SK-N-SH (cell line): ENCODE measurements around the gene TMEM243. TPM values are rescaled to one million over a fixed set of nuclear protein-coding genes. Genes with fewer than 3 reads are reported as not detected.
A peak's percentile ranks its signal among the peaks of the same experiment; 100 is the strongest.

ENCODE experiments used
- CTCF ChIA-PET: fragments of 300-600, 350-600 bp; formaldehyde crosslinking; extraction: SDS; loops from one replicate; lab custom pipeline; 2021; lab: Yijun Ruan, JAX
- POLR2A ChIA-PET: fragments of 350-600 bp; sonication (Branson Sonifier 250); formaldehyde crosslinking; extraction: SDS; loops from one replicate; lab custom pipeline; 2020; ENCODE audit warnings: antibody characterized with exemption, inconsistent platforms; lab: Yijun Ruan, JAX
- DNase-seq: peaks from one replicate; pipeline ENCODE4 v3.0.0; 2012
- H2AFZ ChIP-seq: fragments of 200-600 bp; sonication (generic); 2 replicates; pipeline ENCODE4 v1.8.1; 2016; ENCODE audit warnings: antibody characterized with exemption, mild to moderate bottlenecking, low read depth
- H3F3A ChIP-seq: fragments of 200-600 bp; sonication (generic); replicated peaks from 2 replicates; pipeline ENCODE3; 2016; ENCODE audit warnings: antibody characterized with exemption, mild to moderate bottlenecking; ENCODE audit not compliant: insufficient read depth
- H3K27ac ChIP-seq, 2 experiments: fragments of 200-500 bp in 1 of 2; fragments of 200-600 bp in 1 of 2; sonication (Bioruptor generic) in 1 of 2; sonication (generic), shearing (Covaris generic) in 1 of 2; 2 replicates each; pipeline versions ENCODE4 v1.5.1 to v1.6.1; 2014 to 2016; ENCODE audit warnings: low read depth in 2 of 2, inconsistent platforms in 1 of 2, low read length in 1 of 2, mild to moderate bottlenecking in 1 of 2, mixed read lengths in 1 of 2
- H3K27me3 ChIP-seq: fragments of 200-600 bp; sonication (generic), shearing (Covaris generic); 2 replicates; pipeline ENCODE4 v1.6.1; 2016; ENCODE audit warnings: mixed run types; ENCODE audit not compliant: insufficient read depth
- H3K36me3 ChIP-seq, 2 experiments: fragments of 200-500 bp in 1 of 2; fragments of 200-600 bp in 1 of 2; sonication (Bioruptor generic) in 1 of 2; sonication (generic) in 1 of 2; replicated peaks in 1 of 2; 2 replicates each; pipeline versions ENCODE3 to v1.5.1; 2014 to 2016; ENCODE audit warnings: low read length in 1 of 2, mild to moderate bottlenecking in 1 of 2; ENCODE audit not compliant: insufficient read depth in 2 of 2, control insufficient read depth in 1 of 2
- H3K4me1 ChIP-seq, 2 experiments: fragments of 200-500 bp in 1 of 2; fragments of 200-600 bp in 1 of 2; sonication (Bioruptor generic) in 1 of 2; sonication (generic), shearing (Covaris generic) in 1 of 2; 2 replicates each; pipeline versions ENCODE4 v1.5.1 to v1.6.1; 2014 to 2016; ENCODE audit warnings: low read depth in 1 of 2, low read length in 1 of 2, mixed run types in 1 of 2; ENCODE audit not compliant: insufficient read depth in 2 of 2, control insufficient read depth in 1 of 2
- H3K4me2 ChIP-seq: fragments of 200-600 bp; sonication (generic), shearing (Covaris generic); 2 replicates; pipeline ENCODE4 v1.6.1; 2017; ENCODE audit warnings: mixed run types
- H3K4me3 ChIP-seq, 2 experiments: fragments of 200-500 bp in 1 of 2; fragments of 200-600 bp in 1 of 2; sonication (Bioruptor generic) in 1 of 2; sonication (generic), shearing (Covaris generic) in 1 of 2; 2 replicates each; pipeline versions ENCODE4 v1.5.1 to v1.8.1; 2014 to 2016; ENCODE audit warnings: low read depth in 2 of 2, inconsistent platforms in 1 of 2, low read length in 1 of 2, mild to moderate bottlenecking in 1 of 2, mixed read lengths in 1 of 2, moderate library complexity in 1 of 2
- H3K79me2 ChIP-seq: fragments of 200-600 bp; sonication (generic); 2 replicates; pipeline ENCODE4 v1.8.1; 2017; ENCODE audit warnings: mild to moderate bottlenecking; ENCODE audit not compliant: insufficient read depth
- H3K9ac ChIP-seq: fragments of 200-600 bp; sonication (generic); 2 replicates; pipeline ENCODE4 v1.6.1; 2017; ENCODE audit warnings: mixed run types
- H3K9me2 ChIP-seq: fragments of 200-600 bp; sonication (generic); 2 replicates; pipeline ENCODE4 v1.6.1; 2017; ENCODE audit warnings: mixed run types
- H3K9me3 ChIP-seq: fragments of 200-600 bp; sonication (generic); 2 replicates; pipeline ENCODE4 v1.6.1; 2017; ENCODE audit warnings: mixed run types, mild to moderate bottlenecking, moderate library complexity
- H4K20me1 ChIP-seq: fragments of 200-600 bp; sonication (generic); 2 replicates; pipeline ENCODE4 v1.6.1; 2017; ENCODE audit warnings: mild to moderate bottlenecking, mixed run types; ENCODE audit not compliant: insufficient read depth
- CTCF ChIP-seq: fragments of 200-600 bp; sonication (generic); IDR thresholded peaks from 2 replicates; pipeline ENCODE4 v1.6.1; 2017; ENCODE audit warnings: antibody characterized with exemption, mild to moderate bottlenecking, moderate library complexity
- FOSL2 ChIP-seq: IDR thresholded peaks from 2 replicates; pipeline ENCODE4 v1.4.0; 2012; ENCODE audit warnings: low read depth, mild to moderate bottlenecking, moderate library complexity, borderline replicate concordance
- FOXJ3 ChIP-seq: sonication (generic); formaldehyde crosslinking; IDR thresholded peaks from 2 replicates; pipeline ENCODE4 v1.5.1; 2020; ENCODE audit warnings: mild to moderate bottlenecking, missing genetic modification reagents
- FOXM1 ChIP-seq: IDR thresholded peaks from 2 replicates; pipeline ENCODE4 v1.4.0; 2012; ENCODE audit warnings: low read depth, mild to moderate bottlenecking
- GABPA ChIP-seq: IDR thresholded peaks from 2 replicates; pipeline ENCODE4 v1.4.0; 2012; ENCODE audit warnings: low read depth, mild to moderate bottlenecking
- GATA2 ChIP-seq: sonication (generic); formaldehyde crosslinking; IDR thresholded peaks from 2 replicates; pipeline ENCODE4 v1.5.0; 2020; ENCODE audit warnings: mild to moderate bottlenecking, missing genetic modification reagents
- JUND ChIP-seq: IDR thresholded peaks from 2 replicates; pipeline ENCODE4 v1.4.0; 2012
- MAX ChIP-seq: IDR thresholded peaks from 2 replicates; pipeline ENCODE4 v1.4.0; 2012; ENCODE audit warnings: low read depth
- MXI1 ChIP-seq: IDR thresholded peaks from 2 replicates; pipeline ENCODE4 v1.6.1; 2012; ENCODE audit warnings: mild to moderate bottlenecking, low read depth, low read length, improper control_type of control experiment
- PBX3 ChIP-seq: IDR thresholded peaks from 2 replicates; pipeline ENCODE4; 2012
- RAD21 ChIP-seq: IDR thresholded peaks from 2 replicates; pipeline ENCODE4 v1.6.1; 2012; ENCODE audit warnings: mild to moderate bottlenecking, low read length
- RXRA ChIP-seq: IDR thresholded peaks from 2 replicates; pipeline ENCODE4 v1.4.0; 2012; ENCODE audit warnings: low read depth, mild to moderate bottlenecking, borderline replicate concordance
- USF1 ChIP-seq: IDR thresholded peaks from 2 replicates; pipeline ENCODE4 v1.4.0; 2012; ENCODE audit warnings: low read depth, borderline replicate concordance
- YY1 ChIP-seq: IDR thresholded peaks from 2 replicates; pipeline ENCODE4 v1.4.0; 2012; ENCODE audit warnings: low read depth, mild to moderate bottlenecking
- ZBTB33 ChIP-seq: IDR thresholded peaks from 2 replicates; pipeline ENCODE4 v1.4.0; 2012; ENCODE audit warnings: low read depth, borderline replicate concordance
- WGBS: methylation state at CpG from one replicate; pipeline ENCODE4 v1.1.6; 2017; ENCODE audit warnings: low lambda C conversion rate; 5-methylcytosine and 5-hydroxymethylcytosine counted together
- polyA plus RNA-seq, 3 experiments: library from polyadenylated mRNA; depleted of rRNA; stranded (reverse); fragments of >200 nt; gene quantifications; 2 replicates each; pipeline ENCODE4 v1.2.3, GENCODE V29; 2012

TMEM243 gene
- polyA plus RNA-seq, 1 of the 3 experiments (the other 2 are of a cell fraction) = 31.1 TPM

- no peaks in the 10 kb centered on the region for H3K27me3 ChIP-seq
- TF ChIP-seq RAD21 = no peak
- no peak for TF ChIP-seq GABPA
- no peak for TF ChIP-seq FOXJ3 (CRISPR knock-in tag)
- TF ChIP-seq FOXM1 = no peak
- no peak for TF ChIP-seq CTCF
- no peak for TF ChIP-seq RXRA
- TF ChIP-seq FOSL2 = no peak
- no peak for TF ChIP-seq GATA2 (CRISPR knock-in tag)
- no peak for TF ChIP-seq PBX3
- no peak for TF ChIP-seq MXI1
- no peak for TF ChIP-seq JUND
- no peak overlapping the region for H3K27ac ChIP-seq
- peaks cover 0 to 24% of the 10 kb centered on the region in 2 experiments; a peak in 2 of 4 replicates for H3K4me1 ChIP-seq
- H3K79me2 ChIP-seq = peaks cover 32% of the 10 kb centered on the region
- H3K36me3 ChIP-seq = peaks cover 0 to 18% of the 10 kb centered on the region in 2 experiments
- WGBS = 95% methylated on average over 9 of the region's 9 CpGs
- no peaks in the 10 kb centered on the region for H3K9me2 ChIP-seq
- POLR2A ChIA-PET = no interaction called here
- H3K4me3 ChIP-seq = peak overlapping the region; percentile 95 to 99; a peak in 2 of 4 replicates
- H3F3A ChIP-seq = peaks cover 5% of the 10 kb centered on the region
- no peaks in the 10 kb centered on the region for H3K9me3 ChIP-seq
- H4K20me1 ChIP-seq = no peaks in the 10 kb centered on the region; the same call in 1 of the 2 replicates
- CTCF ChIA-PET = interaction anchor here (0.6 to 2.7 kb wide), 4 partner anchors 14 to 328 kb away, joined by 3 to 7 read pairs (median 4); no protein-coding TSS in a partner anchor
- peak overlapping the region; percentile 94 for H3K4me2 ChIP-seq
- no peak overlapping the region for H2AFZ ChIP-seq
- no peak for DNase-seq
- no peak overlapping the region for H3K9ac ChIP-seq
Observed at GRCh38 chr7:87217983-87218653, 1.4 kb downstream of the TMEM243 start.

GRCh38 chr7:87216701-87217508 is 2.6 kb downstream of the TMEM243 start:
- H3K36me3 ChIP-seq = peaks cover 0 to 21% of the 10 kb centered on the region in 2 experiments
- no peak overlapping the region for H2AFZ ChIP-seq
- H3K9ac ChIP-seq = no peak overlapping the region
- DNase-seq = no peak
- peaks cover 0 to 24% of the 10 kb centered on the region in 2 experiments; a peak in 2 of 4 replicates for H3K4me1 ChIP-seq
- H3K9me3 ChIP-seq = no peaks in the 10 kb centered on the region
- POLR2A ChIA-PET = no interaction called here
- CTCF ChIA-PET = interaction anchor here (0.7 to 2.7 kb wide), 3 partner anchors 13 to 56 kb away, joined by 4 to 7 read pairs (median 4); no protein-coding TSS in a partner anchor
- no peaks in the 10 kb centered on the region for H3K9me2 ChIP-seq
- no peak overlapping the region for H3K4me2 ChIP-seq
- H3K4me3 ChIP-seq = no peak overlapping the region
- no peaks in the 10 kb centered on the region for H3K27me3 ChIP-seq
- H3K27ac ChIP-seq = no peak overlapping the region
- 90% methylated on average over 5 of the region's 5 CpGs for WGBS
- H3F3A ChIP-seq = peaks cover 5% of the 10 kb centered on the region
- no peaks in the 10 kb centered on the region; the same call in 1 of the 2 replicates for H4K20me1 ChIP-seq
- peaks cover 42% of the 10 kb centered on the region for H3K79me2 ChIP-seq
- TF ChIP-seq CTCF (no peak), YY1 (no peak), USF1 (no peak), MAX (no peak), MXI1 (no peak), ZBTB33 (no peak)
